Panc1 (cell line): ENCODE results near the gene CCL22.

Experiments
- POLR2AphosphoS5 ChIP-seq: IDR thresholded peaks from 2 replicates; pipeline ENCODE4 v1.6.1; 2012; ENCODE audit warnings: mild to moderate bottlenecking, low read depth, low read length, moderate library complexity
- TCF7L2 ChIP-seq: IDR thresholded peaks from 2 replicates; pipeline ENCODE4 v1.6.1; 2011; ENCODE audit warnings: mild to moderate bottlenecking, low read depth, low read length, inconsistent platforms
- TF ChIP-seq, protein P1 (sequence below): fragments of 450-650 bp; IDR thresholded peaks from 2 replicates; pipeline ENCODE4 v1.5.1; 2017; ENCODE audit warnings: mild to moderate bottlenecking

DNA sequence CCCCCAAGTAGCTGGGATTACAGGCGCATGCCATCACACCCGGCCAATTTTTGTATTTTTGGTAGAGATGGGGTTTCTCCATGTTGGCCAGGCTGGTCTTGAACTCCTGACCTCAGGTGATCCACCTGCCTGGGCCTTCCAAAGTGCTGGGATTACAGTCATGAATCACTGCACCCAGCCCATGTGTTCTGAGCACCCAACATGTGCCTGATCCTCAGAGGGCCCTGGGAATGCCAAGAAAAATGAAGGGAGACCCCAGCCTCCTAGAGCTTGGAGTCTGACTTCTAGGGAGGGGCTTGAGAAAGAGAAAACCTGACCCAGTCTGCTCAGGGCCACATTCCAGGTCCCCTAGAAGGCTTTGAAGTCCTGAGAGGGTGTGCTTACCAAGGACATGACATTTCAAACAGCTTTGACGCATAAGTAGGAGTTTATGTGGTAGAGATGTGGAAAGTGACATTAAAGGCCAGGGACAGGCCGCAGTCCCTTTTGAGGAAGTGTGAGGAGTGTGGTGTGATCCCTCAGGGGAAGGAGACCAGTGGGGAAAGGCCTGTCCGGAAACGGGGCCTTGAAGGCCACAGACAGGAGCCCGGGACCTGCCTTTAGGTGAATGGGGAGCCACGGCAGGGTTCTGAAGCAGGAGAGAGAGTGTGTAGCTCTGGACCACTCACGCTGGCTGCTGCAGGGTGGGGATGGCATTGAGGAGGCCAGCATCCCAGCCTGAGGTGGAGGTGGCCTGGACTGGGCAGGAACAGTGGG lies 1.1 kb upstream of the CCL22 start:
- TF ChIP-seq, protein P1, sequence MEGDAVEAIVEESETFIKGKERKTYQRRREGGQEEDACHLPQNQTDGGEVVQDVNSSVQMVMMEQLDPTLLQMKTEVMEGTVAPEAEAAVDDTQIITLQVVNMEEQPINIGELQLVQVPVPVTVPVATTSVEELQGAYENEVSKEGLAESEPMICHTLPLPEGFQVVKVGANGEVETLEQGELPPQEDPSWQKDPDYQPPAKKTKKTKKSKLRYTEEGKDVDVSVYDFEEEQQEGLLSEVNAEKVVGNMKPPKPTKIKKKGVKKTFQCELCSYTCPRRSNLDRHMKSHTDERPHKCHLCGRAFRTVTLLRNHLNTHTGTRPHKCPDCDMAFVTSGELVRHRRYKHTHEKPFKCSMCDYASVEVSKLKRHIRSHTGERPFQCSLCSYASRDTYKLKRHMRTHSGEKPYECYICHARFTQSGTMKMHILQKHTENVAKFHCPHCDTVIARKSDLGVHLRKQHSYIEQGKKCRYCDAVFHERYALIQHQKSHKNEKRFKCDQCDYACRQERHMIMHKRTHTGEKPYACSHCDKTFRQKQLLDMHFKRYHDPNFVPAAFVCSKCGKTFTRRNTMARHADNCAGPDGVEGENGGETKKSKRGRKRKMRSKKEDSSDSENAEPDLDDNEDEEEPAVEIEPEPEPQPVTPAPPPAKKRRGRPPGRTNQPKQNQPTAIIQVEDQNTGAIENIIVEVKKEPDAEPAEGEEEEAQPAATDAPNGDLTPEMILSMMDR = no peak
- TF ChIP-seq POLR2AphosphoS5 = no peak
- no peak for TF ChIP-seq TCF7L2
